CD4-positive, alpha-beta T cell treated with Interferon gamma for 1 hour (primary cell): ENCODE data around the gene CCDC157.

Experiments
- DNase-seq: peaks from one replicate; pipeline ENCODE4 v3.0.0-alpha.2; 2020

Gene CCDC157

DNA sequence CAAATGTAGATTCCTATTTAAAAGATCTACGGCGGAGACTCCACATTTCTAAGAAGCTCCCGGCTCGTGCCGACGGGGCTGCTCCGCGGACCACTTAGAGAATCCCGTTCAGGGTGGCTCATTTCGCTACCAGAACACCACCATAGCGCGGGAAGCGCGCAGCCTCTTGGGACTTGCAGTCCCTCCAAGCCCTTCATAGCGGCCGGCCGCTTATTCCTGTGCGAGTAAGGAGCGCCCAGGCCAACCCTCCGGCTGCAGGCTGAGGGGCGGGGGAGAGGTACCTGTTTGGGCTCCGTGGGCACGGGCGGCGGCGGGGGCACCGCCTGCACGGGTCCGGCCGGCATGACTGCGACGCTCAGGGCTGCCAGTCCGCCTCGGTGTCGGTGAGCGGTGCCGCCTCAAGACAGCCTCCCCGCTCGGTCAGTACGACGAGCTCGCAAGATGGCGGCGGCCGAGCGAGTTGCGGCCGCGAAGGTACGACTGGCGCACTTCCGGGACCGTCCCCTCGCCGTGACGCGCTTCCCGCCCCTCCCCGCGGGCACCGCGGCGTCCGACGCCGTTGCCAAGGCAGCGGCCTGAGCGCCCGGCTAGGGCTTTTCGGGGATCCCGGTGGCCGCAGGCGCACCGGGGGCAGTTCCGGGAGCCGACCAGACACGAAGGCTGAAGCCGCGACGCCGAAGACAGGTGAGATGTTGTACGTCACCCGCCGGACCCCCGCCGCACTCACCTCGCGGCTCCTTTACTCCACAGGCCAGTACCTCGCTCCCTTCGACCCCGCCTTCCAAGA is at the start of gene CCDC157, which contains the start of gene SF3A1:
Gene CCDC157 (plus strand): TSS at position 559 of the 787 bp plus-strand sequence. CDS start 8,994 bp downstream, outside the sequence.
Gene SF3A1 (minus strand): TSS at position 446 of the 787 bp plus-strand sequence. CDS start 102 bp downstream, at position 344.
- DNase-seq, result peak; percentile 85

- DNase-seq, result no peak
Observed at GRCh38 chr22:30307041-30307574, 49.7 kb upstream of the CCDC157 start.

DNA sequence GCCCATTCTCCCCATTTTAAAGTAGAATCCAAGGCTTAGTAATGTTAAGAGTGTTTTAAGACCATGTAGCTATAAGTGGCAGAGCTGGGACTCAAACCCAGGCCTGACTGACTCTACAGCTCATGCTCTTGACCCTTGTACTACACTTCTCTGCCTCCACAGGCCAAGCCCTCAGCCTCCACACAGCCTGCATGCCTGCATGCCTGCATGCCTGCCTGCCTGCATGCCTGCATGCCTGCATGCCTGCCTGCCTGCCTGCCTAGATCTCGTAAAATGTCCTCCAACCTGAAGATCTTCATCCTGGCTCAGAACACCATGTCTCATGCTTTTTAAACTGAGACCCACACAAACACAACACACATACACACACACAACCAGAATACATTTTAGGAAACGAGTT is 48.7 kb upstream of the CCDC157 start:
- DNase-seq, result no peak

DNA sequence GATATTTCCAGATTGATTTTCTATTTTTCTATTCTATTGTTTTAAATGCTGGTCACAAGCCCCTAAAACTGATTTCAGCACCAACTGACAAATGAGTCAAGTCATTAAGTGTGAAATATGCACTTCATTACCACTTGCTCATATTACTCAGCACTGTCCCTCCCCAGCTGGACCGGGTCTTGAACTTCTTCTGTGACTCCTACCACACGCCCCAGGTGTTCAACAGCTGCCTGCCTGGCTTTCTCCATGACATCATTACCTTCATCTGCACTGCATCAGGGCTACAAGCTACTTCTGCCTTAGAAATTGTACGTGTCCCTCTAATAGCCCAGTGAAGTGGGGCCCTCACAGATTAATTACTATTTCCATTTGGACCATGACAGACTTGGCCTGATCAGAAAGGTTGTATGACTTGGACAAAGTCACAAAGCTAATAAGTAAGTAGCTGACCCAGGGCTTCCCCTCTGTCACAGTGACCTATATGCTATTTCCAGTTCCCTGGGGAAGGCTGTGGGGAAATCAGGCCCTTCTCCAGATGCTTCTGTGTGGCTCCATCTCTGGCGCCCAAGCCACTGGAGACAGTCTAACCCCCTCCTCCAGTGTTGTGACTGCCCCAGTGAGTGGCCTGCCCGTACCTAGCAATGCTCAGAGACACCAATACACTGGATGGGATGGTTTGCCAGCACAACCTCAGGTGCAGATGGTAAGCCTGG is 48.1 kb upstream of the CCDC157 start:
- DNase-seq, result peak; percentile 36

DNA sequence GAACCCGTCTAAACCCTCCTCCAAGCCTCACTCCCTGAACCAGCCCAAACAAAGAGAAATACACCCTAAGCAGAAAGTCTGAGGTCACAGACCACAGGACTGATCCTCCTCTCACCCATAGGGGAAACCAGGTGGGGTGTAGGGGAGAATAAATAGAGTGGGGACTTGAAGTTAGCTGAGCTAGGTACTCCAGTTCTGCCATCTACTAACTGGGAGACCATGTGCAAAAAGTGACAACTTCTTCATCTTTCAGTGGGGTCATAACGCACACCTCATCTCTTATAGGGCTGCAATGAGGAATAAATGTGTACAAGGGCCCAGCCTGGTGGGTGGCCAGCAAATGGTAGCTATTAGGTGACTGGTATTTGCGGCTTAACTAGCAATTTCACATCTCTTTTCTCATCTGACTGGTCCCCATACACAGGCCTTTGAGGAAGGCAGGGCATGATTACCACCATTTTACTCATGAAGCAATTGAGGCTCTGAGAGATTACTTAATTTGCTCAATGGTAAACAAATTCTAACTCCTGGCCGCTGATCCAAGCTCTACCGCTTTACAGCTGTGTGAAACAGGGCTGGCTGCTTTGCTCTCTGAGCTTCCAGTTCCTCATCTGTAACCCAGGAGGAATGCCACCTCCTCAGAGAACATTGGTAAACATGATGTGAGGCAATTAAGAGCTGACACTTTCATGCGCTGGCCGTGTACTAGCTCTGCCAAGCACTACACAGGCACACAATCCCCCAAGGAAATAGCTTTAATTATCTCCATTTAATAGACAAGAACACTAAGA is 46.7 kb upstream of the CCDC157 start:
- peak; percentile 28 for DNase-seq

DNA sequence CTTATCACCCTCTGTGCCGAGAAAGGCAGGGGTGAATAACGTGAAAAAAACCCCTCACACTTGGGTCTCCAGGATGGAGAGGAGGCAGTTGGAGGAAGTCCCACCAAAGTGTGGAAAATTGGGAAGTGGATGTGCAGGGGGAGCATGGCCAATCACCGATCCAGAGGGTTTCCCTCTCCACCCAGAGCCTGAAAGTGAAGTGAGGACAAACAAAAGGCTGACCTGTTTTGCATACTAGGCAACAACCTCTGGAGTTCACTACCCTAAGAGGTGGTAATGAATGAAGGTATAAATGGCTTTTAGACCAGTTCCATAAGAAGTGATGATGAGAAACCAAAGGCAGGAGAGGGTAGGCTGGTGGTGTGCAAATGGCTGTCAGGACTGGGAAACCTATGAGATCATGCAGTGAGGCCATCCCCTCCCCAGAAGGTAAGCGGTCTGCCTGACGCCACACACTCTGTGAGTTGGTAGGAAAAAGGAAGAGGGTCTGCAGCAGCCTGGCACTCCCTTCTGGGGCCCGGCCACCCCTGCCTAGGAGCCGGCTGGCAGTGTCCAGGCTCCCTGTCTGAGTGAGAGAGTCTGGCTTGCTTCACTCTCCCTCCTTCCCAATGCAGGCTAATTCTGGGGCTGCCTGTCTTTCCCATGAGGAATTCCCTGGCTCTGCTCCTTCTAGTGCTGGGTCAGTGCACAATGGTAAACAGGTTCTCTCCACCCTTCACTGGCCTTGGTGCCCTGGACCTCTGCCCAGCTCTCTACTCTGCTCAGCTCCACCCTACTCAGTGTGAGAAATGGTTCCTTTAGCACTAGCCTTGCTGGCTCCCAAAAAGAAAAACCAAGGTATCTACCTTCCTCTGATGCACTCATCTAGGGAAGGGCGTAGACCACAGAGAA is 45.7 kb upstream of the CCDC157 start:
- no peak for DNase-seq

- no peak for DNase-seq
Observed at GRCh38 chr22:30312053-30312452, 44.8 kb upstream of the CCDC157 start.

DNA sequence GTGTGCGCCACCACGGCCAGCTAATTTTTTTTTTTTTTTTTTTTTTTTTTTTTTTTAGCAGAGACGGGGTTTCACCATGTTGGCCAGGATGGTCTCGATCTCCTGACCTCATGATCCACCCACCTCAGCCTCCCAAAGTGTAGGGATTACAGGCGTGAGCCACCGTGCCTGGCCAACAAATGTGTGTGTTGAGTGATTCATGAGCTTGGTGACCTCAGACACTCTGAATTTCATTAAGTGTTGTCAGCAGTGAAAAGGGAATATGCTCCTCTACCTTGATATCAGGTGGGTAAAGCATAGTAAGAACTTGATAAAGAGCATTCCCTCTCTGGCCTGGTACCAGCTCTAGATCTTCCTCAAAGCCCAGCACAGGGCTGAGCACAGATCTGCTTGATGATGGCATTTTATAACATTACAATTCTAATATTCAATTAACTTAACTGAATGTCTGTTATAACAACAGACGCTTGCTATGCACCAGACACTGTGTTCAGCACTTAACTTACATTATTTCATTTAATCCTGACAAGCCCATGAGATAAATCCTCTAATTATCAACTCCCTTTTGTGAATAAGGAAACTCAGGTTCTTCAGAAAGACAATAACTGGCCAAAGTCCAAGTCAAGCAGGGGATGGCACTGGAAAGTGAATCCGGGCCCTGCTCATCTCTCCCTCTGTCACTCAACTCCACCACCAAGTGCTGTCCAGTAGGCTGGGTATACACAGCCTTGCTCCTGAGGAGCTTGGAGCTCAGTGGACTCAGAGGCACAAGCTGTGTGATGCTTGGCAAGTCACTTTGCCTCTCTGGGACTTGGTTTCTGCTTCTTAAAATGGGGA is 43.1 kb upstream of the CCDC157 start:
- no peak for DNase-seq

- DNase-seq, result peak; percentile 51
Observed at GRCh38 chr22:30314915-30315314, 41.9 kb upstream of the CCDC157 start.

GRCh38 chr22:30315962-30316576 is 40.7 kb upstream of the CCDC157 start:
- DNase-seq, result no peak

- DNase-seq, result no peak
Observed at GRCh38 chr22:30317778-30318177, 39.0 kb upstream of the CCDC157 start.

DNA sequence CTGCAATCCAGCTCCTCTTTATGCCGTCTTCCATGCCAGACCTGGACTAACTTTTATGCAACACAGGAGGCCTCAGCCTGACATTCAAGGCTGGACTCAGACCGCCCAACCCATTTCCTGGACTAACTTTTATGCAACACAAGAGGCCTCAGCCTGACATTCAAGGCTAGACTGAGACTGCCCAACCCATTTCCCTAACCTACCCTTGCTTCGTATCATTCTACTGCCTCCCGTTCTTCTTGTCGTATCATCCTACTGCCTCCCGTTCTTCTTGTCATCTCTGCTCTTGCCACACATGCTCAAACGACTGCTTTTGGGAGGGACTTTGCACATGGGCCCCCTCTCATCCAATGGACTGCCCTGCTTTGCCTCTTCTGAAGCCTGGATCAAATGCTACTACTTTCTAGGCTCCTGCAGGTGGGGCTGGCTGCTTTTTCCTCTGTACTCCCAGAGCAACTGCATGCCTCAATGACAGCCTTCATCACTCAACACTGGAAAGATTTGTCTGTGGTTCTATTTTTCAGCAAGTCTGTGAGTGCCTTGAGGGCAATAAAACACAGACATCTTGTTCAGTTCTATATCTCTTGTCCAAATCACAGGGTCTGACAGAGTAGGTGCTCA is 37.9 kb upstream of the CCDC157 start:
- no peak for DNase-seq

GRCh38 chr22:30320021-30320556 is 36.7 kb upstream of the CCDC157 start:
- DNase-seq, result no peak

- no peak for DNase-seq
Observed at GRCh38 chr22:30321461-30321860, 35.3 kb upstream of the CCDC157 start.

- no peak for DNase-seq
Observed at GRCh38 chr22:30323246-30323645, 33.6 kb upstream of the CCDC157 start.

DNA sequence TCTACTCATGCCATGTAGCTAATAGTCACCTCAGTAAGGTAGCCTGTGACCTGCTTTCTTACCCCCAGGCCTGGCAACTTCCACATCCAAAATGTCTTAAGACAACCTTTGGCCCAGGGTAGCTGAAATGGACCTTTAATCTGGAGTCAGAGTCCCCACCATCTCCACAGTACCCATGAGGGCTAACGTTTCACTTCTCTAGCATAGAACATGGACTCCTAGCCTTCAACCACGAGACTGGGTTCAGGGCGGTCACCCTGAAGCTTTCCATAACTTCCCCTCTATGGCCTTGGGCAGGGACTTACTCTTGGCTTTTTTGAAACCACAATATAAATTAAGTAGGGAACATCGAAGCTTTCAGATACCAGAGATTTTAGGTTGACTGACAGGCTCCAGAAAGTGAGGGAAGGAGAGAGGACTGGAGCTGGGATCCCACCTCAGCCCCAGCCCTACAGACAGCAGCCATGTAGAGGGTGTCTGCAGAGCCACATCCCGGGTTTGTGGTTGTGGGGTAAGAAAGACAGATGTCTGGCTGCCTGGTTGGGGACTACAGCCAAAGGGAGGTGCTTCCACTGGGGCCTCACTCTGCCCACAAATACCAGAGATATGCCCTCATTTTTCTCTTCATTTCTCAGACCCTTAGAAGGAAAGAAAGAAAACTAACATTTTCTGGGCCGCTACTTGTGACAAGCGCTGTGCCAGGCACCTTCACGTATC is 32.6 kb upstream of the CCDC157 start:
- peak; percentile 26 for DNase-seq

- no peak for DNase-seq
Observed at GRCh38 chr22:30325065-30325720, 31.6 kb upstream of the CCDC157 start.

DNA sequence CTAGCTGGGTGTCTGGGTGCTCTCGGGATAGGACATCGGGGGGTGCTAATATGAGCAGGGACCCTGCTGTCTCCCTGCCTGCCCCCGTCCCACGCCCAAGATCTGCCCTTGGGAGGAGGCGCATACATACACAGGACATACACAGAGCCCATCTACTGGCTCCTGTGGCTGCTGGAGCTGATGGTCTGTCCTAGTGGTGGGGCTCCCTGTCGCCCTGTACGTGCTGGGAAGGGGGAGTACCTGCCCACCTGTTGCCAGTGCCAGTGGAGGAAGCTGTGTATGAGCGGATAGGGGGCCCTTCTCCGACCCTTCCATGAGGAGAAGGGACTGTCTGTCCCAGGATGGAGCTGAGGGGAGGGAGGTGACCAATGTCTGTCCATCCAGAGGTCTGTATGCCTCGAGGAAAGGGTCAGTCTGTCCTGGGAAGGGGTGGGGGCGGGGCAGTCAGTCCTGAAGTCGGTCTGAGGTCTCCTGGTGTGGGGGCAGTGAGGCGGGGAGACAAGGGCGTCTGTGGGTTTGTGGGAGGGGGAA is 31.0 kb upstream of the CCDC157 start:
- DNase-seq, result no peak
